ENCODE results near the gene PCID2. TPM values are rescaled to one million over a fixed set of nuclear protein-coding genes. Genes with fewer than 3 reads are reported as not detected.
A peak's percentile ranks its signal among the peaks of the same experiment; 100 is the strongest.

The PCID2 gene
- total and polyA plus RNA-seq, 2 of the 13 experiments (the other 11 are each of a cell fraction or from before 2014, with no cell fraction given): 65.0 to 111 TPM

GRCh38 chr13:113149711-113150549, 58.5 kb downstream of the PCID2 start (continued):
- TF ChIP-seq SOX6 (IDR thresholded peaks at IDR 0.05) (no peak), SOX6 (CRISPR knock-in tag; IDR thresholded peaks at IDR 0.05) (peak; percentile 77), ZNF772 (CRISPR knock-in tag; IDR thresholded peaks at IDR 0.05) (peak; percentile 93), FOXJ3 (CRISPR knock-in tag; IDR thresholded peaks at IDR 0.05; ENCODE audit: borderline replicate concordance) (peak; percentile 74; the same call in 1 of the 2 replicates), ZNF652 (CRISPR knock-in tag; IDR thresholded peaks at IDR 0.05; ENCODE audit: borderline replicate concordance, low read depth) (no peak), KIAA2018 (CRISPR knock-in tag; IDR thresholded peaks at IDR 0.05; ENCODE audit: borderline replicate concordance) (no peak), YEATS4 (CRISPR knock-in tag; IDR thresholded peaks at IDR 0.05; ENCODE audit: borderline replicate concordance) (peak; percentile 44; the same call in 1 of the 2 replicates), JDP2 (CRISPR knock-in tag; IDR thresholded peaks at IDR 0.05; ENCODE audit: borderline replicate concordance) (no peak; the same call in 1 of the 2 replicates), RARA (CRISPR knock-in tag; IDR thresholded peaks at IDR 0.05) (peak; percentile 94), NKX3-1 (CRISPR knock-in tag; IDR thresholded peaks at IDR 0.05) (no peak; the same call in none of the 2 replicates), ARHGAP35 (CRISPR knock-in tag; IDR thresholded peaks at IDR 0.05; ENCODE audit: borderline replicate concordance) (no peak), RBFOX2 (IDR thresholded peaks at IDR 0.05; ENCODE audit: low read depth, low read length) (no peak), ZNF567 (CRISPR knock-in tag; IDR thresholded peaks at IDR 0.05; ENCODE audit: borderline replicate concordance) (no peak; the same call in 1 of the 2 replicates), PTBP1 (IDR thresholded peaks at IDR 0.05; ENCODE audit: low read depth, low read length, poor library complexity, severe bottlenecking) (no peak), ZNF431 (CRISPR knock-in tag; IDR thresholded peaks at IDR 0.05; ENCODE audit: borderline replicate concordance, low read depth) (no peak; the same call in 1 of the 2 replicates), ZBTB7B (CRISPR knock-in tag; IDR thresholded peaks at IDR 0.05) (peak; percentile 74; the same call in 1 of the 2 replicates), HNRNPH1 (optimal IDR thresholded peaks at IDR 0.05; ENCODE audit: low read depth, low read length) (no peak), BRD4 (CRISPR knock-in tag; IDR thresholded peaks at IDR 0.05) (0 out of 2 replicates have a peak, but pooled peaks have one; percentile 2), NFIC (IDR thresholded peaks at IDR 0.05; ENCODE audit: low read length) (no peak), SKI (IDR thresholded peaks at IDR 0.05; ENCODE audit: partially characterized antibody) (peak; percentile 63), AHR (CRISPR knock-in tag; IDR thresholded peaks at IDR 0.05) (no peak), HDAC1 (CRISPR knock-in tag; IDR thresholded peaks at IDR 0.05) (no peak; the same call in 1 of the 2 replicates), KMT2A (CRISPR knock-in tag; IDR thresholded peaks at IDR 0.05) (no peak; the same call in 1 of the 2 replicates), KLF6 (CRISPR knock-in tag; IDR thresholded peaks at IDR 0.05) (0 out of 2 replicates have a peak, but pooled peaks have one; percentile 46)

Data from HepG2 (cell line).